DND-41 (cell line): Measurements from ENCODE around the gene ABCG5.

Source experiments
- CTCF ChIP-seq: IDR thresholded peaks from 2 replicates; pipeline ENCODE4 v1.5.1; 2012; ENCODE audit warnings: borderline replicate concordance, low read length, moderate library complexity, mild to moderate bottlenecking; ENCODE audit not compliant: poor library complexity, severe bottlenecking; ENCODE audit errors: extremely low read depth
- EZH2 ChIP-seq: IDR thresholded peaks from 3 replicates; pipeline ENCODE4 v1.6.1; 2012; ENCODE audit warnings: borderline replicate concordance, low read depth, mild to moderate bottlenecking, moderate library complexity, low read length, inconsistent platforms; ENCODE audit not compliant: severe bottlenecking

GRCh38 chr2:43851011-43851980, 12.7 kb upstream of the ABCG5 start:
- TF ChIP-seq CTCF: no peak
- TF ChIP-seq EZH2: no peak
